HEK293 (cell line): ENCODE data around the gene DRP2.

Experiments used
- CTCF ChIA-PET: fragments of 350-600 bp; formaldehyde crosslinking; extraction: SDS; loops from one replicate; lab custom pipeline; 2021; ENCODE audit warnings: antibody characterized with exemption; lab: Yijun Ruan, JAX
- POLR2A ChIA-PET: fragments of 300-600 bp; formaldehyde crosslinking; extraction: SDS; loops from one replicate; lab custom pipeline; 2020; ENCODE audit warnings: antibody characterized with exemption, inconsistent platforms; lab: Yijun Ruan, JAX
- H3K27ac ChIP-seq: fragments of 200-500 bp; sonication (Bioruptor generic); 2 replicates; pipeline ENCODE4 v1.5.1; 2014; ENCODE audit warnings: low read depth, low read length, control low read depth, inconsistent platforms; ENCODE audit errors: extremely low read depth
- H3K36me3 ChIP-seq, 2 experiments: fragments of 200-500 bp in 1 of 2; sonication (Bioruptor generic) in 1 of 2; 1 replicate in 1 of 2; 2 replicates in 1 of 2; pipeline ENCODE4 v1.5.1; 2014 to 2017; ENCODE audit warnings: inconsistent platforms in 2 of 2, low read length in 2 of 2; ENCODE audit not compliant: control insufficient read depth in 2 of 2, insufficient read depth in 1 of 2
- H3K4me1 ChIP-seq: fragments of 200-500 bp; sonication (Bioruptor generic); 2 replicates; pipeline ENCODE4 v1.5.1; 2014; ENCODE audit warnings: mild to moderate bottlenecking, low read length, inconsistent platforms; ENCODE audit not compliant: control insufficient read depth, insufficient read depth
- H3K4me3 ChIP-seq: 2 replicates; pipeline ENCODE4 v1.5.1; 2011; ENCODE audit warnings: low read depth, mild to moderate bottlenecking, control low read depth, low read length, moderate library complexity
- H3K9me3 ChIP-seq: fragments of 200-500 bp; sonication (Bioruptor generic); 2 replicates; pipeline ENCODE4 v1.5.1; 2014; ENCODE audit warnings: low read depth, low read length, inconsistent platforms; ENCODE audit not compliant: control insufficient read depth, insufficient read depth
- BCL11A ChIP-seq: fragments of 450-650 bp; formaldehyde crosslinking; IDR thresholded peaks from 2 replicates; pipeline ENCODE4 v1.5.1; 2016; ENCODE audit warnings: low read depth, missing biosample characterization, missing genetic modification characterization
- IKZF3 ChIP-seq: fragments of 450-650 bp; IDR thresholded peaks from 2 replicates; pipeline ENCODE4 v1.5.0; 2018; ENCODE audit warnings: missing biosample characterization, mild to moderate bottlenecking, missing genetic modification characterization, moderate library complexity
- INSM2 ChIP-seq: fragments of 450-650 bp; formaldehyde crosslinking; IDR thresholded peaks from 2 replicates; pipeline ENCODE4 v1.5.1; 2016; ENCODE audit warnings: missing biosample characterization, missing genetic modification characterization
- KLF1 ChIP-seq: fragments of 450-650 bp; formaldehyde crosslinking; IDR thresholded peaks from 2 replicates; pipeline ENCODE4 v1.5.1; 2016; ENCODE audit warnings: missing biosample characterization, missing genetic modification characterization
- PATZ1 ChIP-seq: fragments of 450-650 bp; formaldehyde crosslinking; IDR thresholded peaks from 2 replicates; pipeline ENCODE4 v1.5.1; 2016; ENCODE audit warnings: missing biosample characterization, missing genetic modification characterization
- PBX3 ChIP-seq: sonication (generic); formaldehyde crosslinking; IDR thresholded peaks from 2 replicates; pipeline ENCODE4 v1.8.1; 2022; ENCODE audit warnings: mild to moderate bottlenecking, moderate library complexity, missing genetic modification reagents
- PRDM6 ChIP-seq: fragments of 450-650 bp; formaldehyde crosslinking; IDR thresholded peaks from 2 replicates; pipeline ENCODE4 v1.5.1; 2017; ENCODE audit warnings: missing biosample characterization, missing genetic modification characterization
- SP3 ChIP-seq: fragments of 450-650 bp; formaldehyde crosslinking; IDR thresholded peaks from 2 replicates; pipeline ENCODE4 v1.5.1; 2016; ENCODE audit warnings: missing biosample characterization, missing genetic modification characterization
- ZBTB26 ChIP-seq: fragments of 450-650 bp; formaldehyde crosslinking; optimal IDR thresholded peaks from 2 replicates; pipeline ENCODE3; 2016; ENCODE audit warnings: missing biosample characterization, mild to moderate bottlenecking, missing genetic modification characterization
- ZNF2 ChIP-seq: fragments of 450-650 bp; formaldehyde crosslinking; IDR thresholded peaks from 2 replicates; pipeline ENCODE4 v1.5.1; 2016; ENCODE audit warnings: missing biosample characterization, missing genetic modification characterization
- ZNF221 ChIP-seq: fragments of 450-650 bp; formaldehyde crosslinking; IDR thresholded peaks from 2 replicates; pipeline ENCODE4 v1.5.1; 2017; ENCODE audit warnings: missing biosample characterization, missing genetic modification characterization, borderline replicate concordance
- ZNF513 ChIP-seq: fragments of 450-650 bp; IDR thresholded peaks from 2 replicates; pipeline ENCODE4 v1.5.1; 2018; ENCODE audit warnings: missing biosample characterization, missing genetic modification characterization
- ZNF621 ChIP-seq: fragments of 450-650 bp; formaldehyde crosslinking; IDR thresholded peaks from 2 replicates; pipeline ENCODE4 v1.5.1; 2017; ENCODE audit warnings: missing biosample characterization, missing genetic modification characterization
- ZNF629 ChIP-seq: fragments of 450-650 bp; formaldehyde crosslinking; IDR thresholded peaks from 2 replicates; pipeline ENCODE4 v1.5.1; 2017; ENCODE audit warnings: missing biosample characterization, missing genetic modification characterization
- ZNF76 ChIP-seq: fragments of 450-650 bp; formaldehyde crosslinking; IDR thresholded peaks from 2 replicates; pipeline ENCODE4; 2016; ENCODE audit warnings: low read depth, missing biosample characterization, missing genetic modification characterization, borderline replicate concordance

DRP2 gene

GRCh38 chrX:101237041-101237440, 17.5 kb downstream of the DRP2 start:
- no peak for TF ChIP-seq KLF1 (tag by site-specific recombination)
- no peak for TF ChIP-seq ZNF629
- no peak for TF ChIP-seq ZNF221 (tag by site-specific recombination)
- no peak for TF ChIP-seq ZNF513 (tag by site-specific recombination)
- no peak for TF ChIP-seq SP3 (tag by site-specific recombination)
- TF ChIP-seq PBX3: no peak
- TF ChIP-seq ZNF76 (tag by site-specific recombination): no peak
- TF ChIP-seq BCL11A (tag by site-specific recombination): no peak
- TF ChIP-seq IKZF3 (tag by site-specific recombination): no peak
- TF ChIP-seq PATZ1 (tag by site-specific recombination): no peak
- no peak for TF ChIP-seq ZBTB26
- no peak for TF ChIP-seq ZNF2 (tag by site-specific recombination)
- POLR2A ChIA-PET: no interaction called here

GRCh38 chrX:101241531-101241930, 21.9 kb downstream of the DRP2 start:
- Histone ChIP-seq H3K4me3 (no peak overlapping the region), H3K36me3 (no peaks in the 10 kb centered on the region), H3K4me1 (no peaks in the 10 kb centered on the region), H3K27ac (no peak overlapping the region), H3K9me3 (no peaks in the 10 kb centered on the region)
- TF ChIP-seq ZNF621 (tag by site-specific recombination) (no peak), PRDM6 (tag by site-specific recombination) (no peak), INSM2 (no peak), ZNF221 (tag by site-specific recombination) (no peak)
- CTCF ChIA-PET: no interaction called here
- POLR2A ChIA-PET: no interaction called here

More at GRCh38 chrX:101237041-101237440, 17.5 kb downstream of the DRP2 start:
- CTCF ChIA-PET: no interaction called here
- no peak overlapping the region for H3K4me3 ChIP-seq
- H3K27ac ChIP-seq: no peak overlapping the region
- no peaks in the 10 kb centered on the region for H3K9me3 ChIP-seq
- H3K36me3 ChIP-seq: no peaks in the 10 kb centered on the region
- no peaks in the 10 kb centered on the region for H3K4me1 ChIP-seq
